GM18520 (cell line): ENCODE data around the gene IGF2BP1.
"Not testable (repeated sequence)": the region's sequence is repeated elsewhere in the genome, so short reads cannot be mapped to it uniquely, and the experiment has no call there.

Source experiments
- ATAC-seq: cut with Tn5 transposase; IDR thresholded peaks from one replicate; pipeline ENCODE4 v1.9.1; 2021; ENCODE audit not compliant: unreplicated experiment

IGF2BP1 gene

GRCh38 chr17:48995974-48996721 is 1.0 kb upstream of the IGF2BP1 start:
- ATAC-seq, result no peak

DNA sequence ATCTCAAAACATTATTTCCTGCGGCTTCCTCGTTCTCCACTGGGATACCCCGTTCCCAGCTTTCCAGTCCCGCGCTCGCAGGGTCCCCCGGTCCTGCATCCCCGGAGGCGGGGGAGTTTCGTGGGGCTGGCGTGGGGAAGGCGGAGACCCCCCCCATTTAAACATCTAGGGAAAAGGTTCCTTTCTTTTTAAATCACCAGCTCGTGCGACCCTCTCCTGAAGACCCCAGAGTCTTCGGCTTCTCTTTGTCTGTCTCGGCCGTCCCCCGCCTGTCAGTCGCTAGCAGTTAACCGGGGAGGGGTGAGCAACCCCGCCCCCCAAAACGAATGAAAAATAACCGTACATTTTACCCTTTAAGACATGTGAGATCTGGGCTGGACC is 473 bp upstream of the IGF2BP1 start:
- no peak for ATAC-seq

DNA sequence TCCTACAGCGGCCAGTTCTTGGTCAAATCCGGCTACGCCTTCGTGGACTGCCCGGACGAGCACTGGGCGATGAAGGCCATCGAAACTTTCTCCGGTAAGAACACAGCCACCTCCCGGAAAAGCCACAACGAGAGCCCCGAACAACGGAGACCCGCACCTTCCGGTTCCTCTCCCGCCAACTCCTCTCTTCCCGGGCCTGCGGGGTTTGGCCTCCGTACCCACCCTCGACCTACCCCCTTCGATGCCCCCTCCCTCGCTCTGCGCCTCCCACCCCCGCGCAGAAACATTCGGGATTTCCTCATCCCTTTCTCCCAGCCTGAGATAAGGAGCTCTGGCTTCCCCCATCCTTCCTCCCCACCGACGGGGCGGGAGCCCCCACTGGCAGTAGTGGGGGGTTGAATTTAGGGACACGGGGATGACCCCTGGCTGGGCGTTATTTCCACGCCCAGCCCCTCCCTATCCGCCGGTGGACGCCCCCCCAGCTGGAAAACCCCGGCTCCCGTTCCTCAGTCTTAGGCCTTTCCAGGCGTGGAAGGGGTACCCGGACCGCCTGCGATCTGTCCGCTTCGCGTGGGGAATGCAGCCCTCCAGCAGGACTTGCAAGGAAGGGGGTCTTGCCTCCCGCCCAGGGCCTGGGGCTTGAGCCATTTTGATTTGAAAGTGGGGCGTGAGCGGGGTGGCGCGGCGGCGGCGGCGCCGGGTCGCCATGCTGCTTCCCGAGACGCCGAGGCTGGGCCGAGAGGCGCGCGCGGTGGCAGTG is 822 bp downstream of the IGF2BP1 start:
- no peak for ATAC-seq

- no peak for ATAC-seq
These were observed 1.6 kb downstream of the IGF2BP1 start for GRCh38 chr17:48998587-48999440.

GRCh38 chr17:49000943-49001342 is 3.8 kb downstream of the IGF2BP1 start:
- ATAC-seq, result no peak

GRCh38 chr17:49001671-49002070 is 4.5 kb downstream of the IGF2BP1 start:
- no peak for ATAC-seq

GRCh38 chr17:49002331-49002730 is 5.1 kb downstream of the IGF2BP1 start:
- ATAC-seq, result no peak

DNA sequence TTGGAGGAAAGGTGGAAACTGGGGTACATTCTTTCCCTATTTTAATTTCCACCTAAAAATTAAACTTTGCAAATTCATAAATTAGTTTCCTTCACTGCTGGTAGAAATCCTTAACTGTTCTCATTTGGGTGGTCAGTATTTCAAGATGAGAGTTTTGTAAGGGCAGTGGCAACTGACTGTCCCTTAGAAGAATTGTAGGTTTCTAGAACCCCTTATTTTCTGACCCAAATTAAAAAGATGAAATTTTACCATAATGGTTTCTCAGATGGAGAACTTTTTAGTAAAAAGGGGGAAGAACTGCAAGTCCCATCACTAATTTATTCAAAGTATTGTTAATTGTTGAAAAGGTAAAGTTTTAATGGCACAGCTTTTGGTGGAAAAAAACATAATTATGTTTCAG is 5.6 kb downstream of the IGF2BP1 start:
- no peak for ATAC-seq

GRCh38 chr17:49003557-49004511 is 6.6 kb downstream of the IGF2BP1 start:
- no peak for ATAC-seq

DNA sequence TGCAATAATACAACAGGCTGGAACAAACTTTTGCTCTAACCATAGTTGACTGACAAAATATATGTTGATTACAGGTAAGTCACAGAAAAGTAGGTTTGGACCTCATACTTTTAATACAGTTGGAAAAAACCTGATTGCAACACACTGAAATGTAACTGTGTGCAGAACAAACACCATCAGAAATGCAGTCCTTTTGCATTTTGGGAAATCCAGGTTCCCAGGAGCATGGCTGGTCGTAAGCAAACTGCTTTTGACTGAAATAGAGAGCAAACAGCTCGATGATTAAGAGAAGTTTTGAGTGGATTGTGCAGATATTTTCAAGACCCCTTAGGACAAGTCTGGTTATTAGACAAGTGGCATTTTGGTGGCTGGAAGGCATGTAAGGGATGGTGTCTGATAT is 8.0 kb downstream of the IGF2BP1 start:
- no peak for ATAC-seq

DNA sequence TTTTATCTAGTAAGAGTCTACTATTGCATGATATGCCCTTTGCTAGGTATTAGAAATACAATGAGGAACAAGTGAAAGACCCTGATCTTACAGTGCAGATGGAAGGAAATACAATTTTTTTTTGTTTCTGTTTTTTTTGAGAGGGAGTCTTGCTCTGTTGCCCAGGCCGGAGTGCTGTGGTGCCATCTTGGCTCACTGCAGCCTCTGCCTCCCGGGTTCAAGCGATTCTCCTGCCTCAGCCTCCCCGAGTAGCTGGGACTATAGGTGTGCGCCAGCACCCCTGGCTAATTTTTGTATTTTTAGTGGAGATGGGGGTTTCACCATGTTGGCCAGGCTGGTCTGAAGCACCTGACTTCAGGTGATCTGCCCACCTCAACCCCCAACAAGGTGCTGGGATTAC is 11.7 kb downstream of the IGF2BP1 start:
- not testable (repeated sequence) for ATAC-seq

DNA sequence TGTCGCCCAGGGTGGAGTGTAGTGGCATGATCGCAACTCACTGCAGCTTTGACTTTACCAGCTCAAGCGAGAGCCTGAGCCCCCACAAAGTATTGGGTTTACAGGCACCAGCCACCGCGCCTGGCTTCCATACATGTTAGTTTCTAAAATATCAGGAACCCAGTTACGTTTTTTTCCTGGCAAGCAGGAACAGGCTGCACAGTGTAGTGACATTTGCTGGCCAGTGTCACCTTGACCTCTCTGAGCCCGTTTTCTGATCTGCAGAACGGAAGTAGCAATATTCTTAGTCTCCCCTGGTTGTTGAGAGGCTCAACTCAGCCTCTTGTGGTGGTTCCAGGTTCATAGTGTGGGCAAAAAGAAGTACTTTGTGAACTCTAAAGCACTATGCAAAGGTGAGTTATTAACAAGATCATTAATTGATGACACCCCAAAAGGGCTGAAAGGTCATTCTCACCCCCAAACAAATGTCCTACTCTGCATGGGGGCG is 15.6 kb downstream of the IGF2BP1 start:
- no peak for ATAC-seq

DNA sequence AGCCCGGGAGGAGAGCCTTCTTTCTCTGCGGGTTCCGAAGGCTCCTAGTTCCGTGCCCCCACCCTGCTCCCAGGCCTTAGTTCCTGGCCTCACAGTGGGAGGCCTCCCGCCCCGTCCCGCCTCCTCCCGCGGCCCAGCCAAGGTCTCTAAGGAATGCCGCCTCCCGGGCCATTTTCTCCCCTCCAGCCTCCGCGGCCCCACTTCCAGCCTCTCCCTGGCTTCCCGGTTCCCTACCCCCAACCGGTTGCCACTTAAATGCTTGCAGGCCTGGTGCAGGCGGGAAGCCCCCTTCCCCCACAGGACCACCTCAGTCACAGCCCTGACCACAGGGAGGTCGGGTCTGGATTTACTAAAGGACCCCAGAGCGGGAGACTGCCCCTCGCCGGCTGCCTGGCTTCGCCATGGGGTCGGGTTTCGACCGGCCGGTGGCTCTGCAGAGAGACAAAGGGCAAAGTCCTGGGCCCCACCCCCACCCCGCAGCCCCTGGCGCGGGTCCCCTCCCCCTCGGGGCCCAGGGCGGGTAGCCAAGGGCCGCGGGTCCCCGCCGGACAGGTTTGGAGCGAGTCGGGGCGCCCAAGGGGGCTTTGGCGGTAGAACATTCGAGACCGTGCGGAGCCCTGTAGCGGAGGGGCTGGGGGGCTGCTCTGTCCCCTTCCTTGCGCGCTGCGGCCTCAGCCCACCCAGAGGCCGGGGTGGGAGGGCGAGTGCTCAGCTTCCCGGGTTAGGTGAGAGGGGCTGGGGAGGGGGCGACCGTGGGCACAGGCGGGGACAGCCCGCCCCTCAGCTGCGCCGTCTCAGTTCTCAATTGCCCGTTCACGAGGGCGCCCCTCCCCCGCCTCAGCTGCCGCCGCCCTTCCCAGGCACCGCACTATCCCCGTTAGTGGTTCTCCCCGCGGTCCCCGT is 16.4 kb downstream of the IGF2BP1 start:
- no peak for ATAC-seq

- no peak for ATAC-seq
These were observed 18.2 kb downstream of the IGF2BP1 start for GRCh38 chr17:49015179-49015923.

DNA sequence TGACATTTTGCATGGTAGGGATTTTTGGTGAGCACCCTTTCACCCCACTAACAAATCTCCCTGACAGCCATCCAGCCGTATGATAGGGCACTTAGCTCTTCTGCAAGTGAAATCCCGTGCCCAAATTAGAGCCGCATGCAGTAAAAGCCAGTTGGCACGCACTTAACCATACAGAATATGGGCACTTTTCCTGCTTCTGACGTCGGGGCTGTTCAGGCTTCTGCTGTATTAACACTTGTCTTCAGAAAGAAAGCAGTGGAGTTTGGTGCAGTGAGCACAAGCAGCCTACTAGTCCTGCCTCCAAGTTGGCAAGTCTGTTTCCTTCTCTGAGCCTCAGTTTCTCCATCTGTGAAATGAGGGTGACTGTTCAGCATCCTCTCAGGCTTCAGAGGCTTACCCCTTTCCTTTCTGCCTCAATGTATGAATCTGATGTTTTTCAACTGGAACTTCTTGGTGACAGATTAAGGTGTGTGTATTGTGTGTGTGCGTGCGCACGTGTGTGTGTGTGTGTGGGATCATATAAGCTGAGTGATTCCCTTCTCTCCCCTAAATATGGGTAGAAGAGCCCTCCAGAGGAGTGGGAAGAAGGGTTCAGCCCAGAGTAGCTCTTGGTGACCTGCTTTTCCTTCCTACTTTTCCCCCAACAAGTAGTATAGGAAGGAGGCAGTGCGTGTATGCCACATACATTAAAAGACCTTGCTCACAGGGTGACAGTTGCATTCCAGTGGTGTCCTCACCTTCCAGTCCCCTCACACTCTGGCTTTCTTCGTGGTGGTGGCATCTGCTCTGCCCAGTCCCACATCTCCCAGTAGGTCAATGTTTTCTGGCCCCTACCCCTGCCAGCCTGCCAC is 19.0 kb downstream of the IGF2BP1 start:
- no peak for ATAC-seq

GRCh38 chr17:49016775-49017463 is 19.7 kb downstream of the IGF2BP1 start:
- ATAC-seq, result no peak

- ATAC-seq, result no peak
These were observed 21.0 kb downstream of the IGF2BP1 start for GRCh38 chr17:49018116-49018612.
